ENCODE measurements around the gene NOP9.
"Not testable (repeated sequence)": the region's sequence is repeated elsewhere in the genome, so short reads cannot be mapped to it uniquely, and the experiment has no call there.

Gene NOP9

GRCh38 chr14:24353559-24354481 is 54.2 kb downstream of the NOP9 start:
- DNase-seq (ENCODE audit: low spot score): no peak

GRCh38 chr14:24354482-24354825 is 54.8 kb downstream of the NOP9 start:
- not testable (repeated sequence) for DNase-seq (ENCODE audit: low spot score)

- no peak for DNase-seq (ENCODE audit: low spot score)
Observed at GRCh38 chr14:24355009-24355408, 55.4 kb downstream of the NOP9 start.

GRCh38 chr14:24356208-24356607 is 56.6 kb downstream of the NOP9 start:
- DNase-seq (ENCODE audit: low spot score): no peak
